Astrocyte (in vitro differentiated cells and primary cell): ENCODE data around the gene MAGEA2. TPM values are rescaled to one million over a fixed set of nuclear protein-coding genes. Genes with fewer than 3 reads are reported as not detected.
"Not testable (repeated sequence)": the region's sequence is repeated elsewhere in the genome, so short reads cannot be mapped to it uniquely, and the experiment has no call there.

ENCODE experiments used
- DNase-seq: peaks from one replicate; pipeline ENCODE4 v3.0.0-alpha.2; 2010; ENCODE audit warnings: low read depth
- FAIRE-seq: peaks from 2 replicates; lab custom pipeline; 2011; peaks lifted over from hg19 to GRCh38; lab: Jason Lieb, UNC
- H2AFZ ChIP-seq: 2 replicates; pipeline ENCODE4 v1.6.0; 2012; ENCODE audit warnings: low read depth, low read length, inconsistent platforms
- H3K27ac ChIP-seq: 2 replicates; pipeline ENCODE4 v1.5.1; 2011; ENCODE audit warnings: low read depth, low read length, inconsistent platforms
- H3K27me3 ChIP-seq: 2 replicates; pipeline ENCODE4 v1.6.0; 2011; ENCODE audit warnings: low read length, inconsistent platforms; ENCODE audit not compliant: insufficient read depth
- H3K36me3 ChIP-seq: 2 replicates; pipeline ENCODE4 v1.5.1; 2011; ENCODE audit warnings: low read length, inconsistent platforms; ENCODE audit not compliant: insufficient read depth
- H3K4me1 ChIP-seq: 2 replicates; pipeline ENCODE4 v1.5.1; 2011; ENCODE audit warnings: low read length, inconsistent platforms; ENCODE audit not compliant: insufficient read depth
- H3K4me2 ChIP-seq: 2 replicates; pipeline ENCODE4 v1.6.0; 2012; ENCODE audit warnings: low read length, inconsistent platforms
- H3K4me3 ChIP-seq: 2 replicates; pipeline ENCODE4 v1.5.1; 2011; ENCODE audit warnings: low read depth, mild to moderate bottlenecking, low read length, inconsistent platforms; ENCODE audit not compliant: insufficient read depth
- H3K79me2 ChIP-seq: 2 replicates; pipeline ENCODE4 v1.6.0; 2012; ENCODE audit warnings: mild to moderate bottlenecking, low read length, inconsistent platforms; ENCODE audit not compliant: insufficient read depth
- H3K9ac ChIP-seq: 2 replicates; pipeline ENCODE4 v1.6.0; 2012; ENCODE audit warnings: mild to moderate bottlenecking, low read length, inconsistent platforms
- H3K9me3 ChIP-seq: 2 replicates; pipeline ENCODE4 v1.5.1; 2012; ENCODE audit warnings: low read depth, mild to moderate bottlenecking, low read length, inconsistent platforms; ENCODE audit not compliant: insufficient read depth
- H4K20me1 ChIP-seq: 2 replicates; pipeline ENCODE4 v1.6.0; 2012; ENCODE audit warnings: low read length, inconsistent platforms; ENCODE audit not compliant: insufficient read depth
- H3K27ac Mint-ChIP-seq: one replicate; pipeline ENCODE4 v1.8.0; 2021; ENCODE audit warnings: mild to moderate bottlenecking, mixed read lengths; ENCODE audit not compliant: unreplicated experiment
- H3K27me3 Mint-ChIP-seq: one replicate; pipeline ENCODE4 v1.8.0; 2021; ENCODE audit warnings: low read depth, mixed read lengths; ENCODE audit not compliant: unreplicated experiment
- H3K36me3 Mint-ChIP-seq: one replicate; pipeline ENCODE4 v1.8.0; 2021; ENCODE audit warnings: low read depth, mixed read lengths; ENCODE audit not compliant: unreplicated experiment
- H3K4me1 Mint-ChIP-seq: one replicate; pipeline ENCODE4 v1.8.0; 2021; ENCODE audit warnings: low read depth, mixed read lengths; ENCODE audit not compliant: unreplicated experiment
- H3K4me3 Mint-ChIP-seq: one replicate; pipeline ENCODE4 v1.8.0; 2021; ENCODE audit warnings: mild to moderate bottlenecking, moderate library complexity, mixed read lengths; ENCODE audit not compliant: unreplicated experiment
- H3K9me3 Mint-ChIP-seq: one replicate; pipeline ENCODE4 v1.8.0; 2021; ENCODE audit warnings: mild to moderate bottlenecking, mixed read lengths; ENCODE audit not compliant: unreplicated experiment
- total RNA-seq: library from RNA; stranded (reverse); gene quantifications from 2 replicates; pipeline ENCODE4 v1.2.1, GENCODE V29; 2021

Gene MAGEA2
- total RNA-seq, 1 donor from 2014 or later, result 7.1 TPM

GRCh38 chrX:152700390-152700789 is 53.3 kb downstream of the MAGEA2 start:
- not testable (repeated sequence) for H3K4me3 ChIP-seq, FAIRE-seq, DNase-seq, H4K20me1 ChIP-seq, H3K27ac Mint-ChIP-seq, H3K4me2 ChIP-seq, H3K4me1 ChIP-seq, H3K27me3 ChIP-seq, H3K9me3 ChIP-seq, H3K4me3 Mint-ChIP-seq, H3K4me1 Mint-ChIP-seq, H3K79me2 ChIP-seq, H3K9me3 Mint-ChIP-seq, H3K27me3 Mint-ChIP-seq, H3K27ac ChIP-seq, H3K36me3 ChIP-seq, H3K36me3 Mint-ChIP-seq, H3K9ac ChIP-seq, H2AFZ ChIP-seq

Other genes with a start within 250 kb of the MAGEA2 start
- 0.41 and 0.43 TPM in 2 replicates for gene GABRQ, start 115.9 kb downstream of the MAGEA2 start, total RNA-seq
- gene MAGEA3, start 55.0 kb downstream of the MAGEA2 start, total RNA-seq, result 0.36 and 0.58 TPM in 2 replicates
- gene CSAG2, start 44.6 kb downstream of the MAGEA2 start, total RNA-seq, result not detected in 2 replicates
- 1.2 and 2.9 TPM in 2 replicates for gene MAGEA2B, start 39.2 kb downstream of the MAGEA2 start, total RNA-seq
- gene CSAG1, start 20.1 kb downstream of the MAGEA2 start, total RNA-seq, result 0.75 and 1.2 TPM in 2 replicates
- gene MAGEA12, start 20.1 kb downstream of the MAGEA2 start, total RNA-seq, result 0.62 and 0.98 TPM in 2 replicates
- 6.4 and 6.6 TPM in 2 replicates for gene CSAG3, start 5.4 kb upstream of the MAGEA2 start, total RNA-seq
- gene MAGEA6, start 15.8 kb upstream of the MAGEA2 start, total RNA-seq, result 0.70 and 0.89 TPM in 2 replicates
- 31.8 and 38.0 TPM in 2 replicates for gene CETN2, start 76.9 kb upstream of the MAGEA2 start, total RNA-seq
- 25.5 and 34.2 TPM in 2 replicates for gene NSDHL, start 77.2 kb upstream of the MAGEA2 start, total RNA-seq
- gene ZNF185, start 144.2 kb upstream of the MAGEA2 start, total RNA-seq, result 7.8 and 16.2 TPM in 2 replicates
- not detected in 2 replicates for gene PNMA5, start 240.3 kb upstream of the MAGEA2 start, total RNA-seq